PC-3 (cell line): ENCODE measurements around the gene MAP3K5. TPM values are rescaled to one million over a fixed set of nuclear protein-coding genes. Genes with fewer than 3 reads are reported as not detected.
A peak's percentile ranks its signal among the peaks of the same experiment; 100 is the strongest.

ENCODE experiments used
- ATAC-seq: fragments of 200-7000 bp; cut with Tn5 transposase; 2 replicates; pipeline ENCODE4 v1.9.1; 2020; ENCODE audit warnings: mild to moderate bottlenecking, moderate library complexity
- BruUV-seq: library from RNA; stranded (reverse); fragments of 400-500 nt; replicated peaks from 2 replicates; lab custom pipeline; 2021; lab: Mats Ljungman, UMichigan
- CTCF ChIA-PET: fragments of 300-600 bp; sonication (Branson Sonifier 250); formaldehyde crosslinking; loops from one replicate; lab custom pipeline; 2022; ENCODE audit warnings: antibody characterized with exemption; lab: Charles Lee
- POLR2A ChIA-PET: fragments of 300-600 bp; sonication (Branson Sonifier 250); formaldehyde crosslinking; loops from one replicate; lab custom pipeline; 2022; ENCODE audit warnings: antibody characterized with exemption; ENCODE audit not compliant: unreplicated experiment; lab: Charles Lee
- DNase-seq: peaks from one replicate; pipeline ENCODE4 v3.0.0-alpha.2; 2015
- H2AFZ ChIP-seq: fragments of 300-600 bp; sonication (generic); 2 replicates; pipeline ENCODE4 v1.6.0; 2016; ENCODE audit warnings: antibody characterized with exemption, low read length
- H3F3A ChIP-seq: fragments of 300-600 bp; sonication (generic); one replicate; pipeline ENCODE4 v1.6.0; 2017; ENCODE audit warnings: antibody characterized with exemption, low read length, control low read depth, mild to moderate bottlenecking; ENCODE audit not compliant: unreplicated experiment
- H3K27ac ChIP-seq: fragments of 300-600 bp; sonication (generic); 2 replicates; pipeline ENCODE4 v1.5.1; 2016; ENCODE audit warnings: mild to moderate bottlenecking, low read length
- H3K27me3 ChIP-seq: fragments of 300-600 bp; sonication (generic); 2 replicates; pipeline ENCODE4 v1.6.1; 2016; ENCODE audit warnings: low read length, mixed read lengths
- H3K36me3 ChIP-seq: fragments of 300-600 bp; sonication (generic); 2 replicates; pipeline ENCODE4 v1.6.1; 2016; ENCODE audit warnings: low read depth, mixed run types, low read length, mixed read lengths
- H3K4me1 ChIP-seq: fragments of 300-600 bp; sonication (generic); 2 replicates; pipeline ENCODE4 v1.5.1; 2016; ENCODE audit warnings: low read length; ENCODE audit not compliant: insufficient read depth
- H3K4me2 ChIP-seq: fragments of 300-600 bp; sonication (generic); 2 replicates; pipeline ENCODE4 v1.6.0; 2016; ENCODE audit warnings: low read length
- H3K4me3 ChIP-seq: fragments of 300-600 bp; sonication (generic); 2 replicates; pipeline ENCODE4 v1.5.1; 2016; ENCODE audit warnings: mild to moderate bottlenecking, low read length, mixed read lengths
- H3K79me2 ChIP-seq: fragments of 300-600 bp; sonication (generic); 2 replicates; pipeline ENCODE4 v1.6.1; 2017; ENCODE audit warnings: low read length, mixed read lengths
- H3K9ac ChIP-seq: fragments of 300-600 bp; sonication (generic); 2 replicates; pipeline ENCODE4 v1.6.0; 2016; ENCODE audit warnings: mild to moderate bottlenecking, low read length
- H3K9me2 ChIP-seq: fragments of 300-600 bp; sonication (generic); replicated peaks from 2 replicates; pipeline ENCODE4 v1.6.1; 2016; ENCODE audit warnings: mixed run types, low read length, mixed read lengths
- H3K9me3 ChIP-seq: fragments of 300-600 bp; sonication (generic); 2 replicates; pipeline ENCODE4 v1.6.1; 2016; ENCODE audit warnings: low read length, mixed read lengths
- H4K20me1 ChIP-seq: fragments of 300-600 bp; sonication (generic); 2 replicates; pipeline ENCODE4 v1.6.1; 2016; ENCODE audit warnings: low read length, mixed read lengths
- CTCF ChIP-seq: fragments of 300-600 bp; sonication (generic); conservative IDR thresholded peaks from 2 replicates; pipeline ENCODE4 v1.5.1; 2017; ENCODE audit warnings: antibody characterized with exemption, low read depth, mild to moderate bottlenecking, low read length
- EZH2 ChIP-seq: fragments of 300-600 bp; sonication (generic); IDR thresholded peaks from one replicate; pipeline ENCODE4 v1.6.1; 2017; ENCODE audit warnings: antibody characterized with exemption, mild to moderate bottlenecking, low read length; ENCODE audit not compliant: unreplicated experiment
- EZH2phosphoT487 ChIP-seq: fragments of 300-600 bp; sonication (generic); IDR thresholded peaks from 2 replicates; pipeline ENCODE4 v1.6.1; 2018; ENCODE audit warnings: mild to moderate bottlenecking, antibody characterized with exemption, low read length, borderline replicate concordance
- intact Hi-C: fragments of 100-400 bp; cut with micrococcal nuclease; formaldehyde crosslinking; loops from 2 replicates; pipeline ENCODE4 v1.9.0; 2023
- total RNA-seq: library from RNA; depleted of rRNA; stranded (reverse); fragments of >200 nt; gene quantifications from 2 replicates; pipeline ENCODE4 v1.2.3, GENCODE V29; 2014

Gene MAP3K5
- total RNA-seq, 1 experiment from 2014 or later, result 4.3 TPM

GRCh38 chr6:136787726-136788068 is 4.6 kb downstream of the MAP3K5 start:
- no peak for ATAC-seq
- no peak overlapping the region for H3K9ac ChIP-seq
- TF ChIP-seq EZH2, result no peak
- no peak for TF ChIP-seq CTCF
- peaks cover 26% of the 10 kb centered on the region for H3K4me1 ChIP-seq
- H3K4me3 ChIP-seq, result no peak overlapping the region
- peaks cover 46% of the 10 kb centered on the region for H3K79me2 ChIP-seq
- ChIA-PET CTCF (no interaction called here), POLR2A (no interaction called here)
- H3K4me2 ChIP-seq, result peak overlapping the region; percentile 50
- no peaks in the 10 kb centered on the region for H4K20me1 ChIP-seq
- H3K27me3 ChIP-seq, result no peaks in the 10 kb centered on the region
- no peaks in the 10 kb centered on the region for H3F3A ChIP-seq
- no peak overlapping the region for H2AFZ ChIP-seq
- no peaks in the 10 kb centered on the region for H3K9me3 ChIP-seq
- no peaks in the 10 kb centered on the region for H3K36me3 ChIP-seq
- intact Hi-C loops, result no loop called here
- no TSS peak for BruUV-seq
- H3K9me2 ChIP-seq, result no peaks in the 10 kb centered on the region
- H3K27ac ChIP-seq, result 0 out of 2 replicates have a peak overlapping the region, but pooled peaks have one; percentile 18
- no peak for DNase-seq

- Histone ChIP-seq H4K20me1 (no peaks in the 10 kb centered on the region), H3K9me3 (no peaks in the 10 kb centered on the region), H3K9me2 (no peaks in the 10 kb centered on the region), H3K4me2 (no peak overlapping the region), H3K9ac (no peak overlapping the region), H3K27ac (no peak overlapping the region), H3K27me3 (no peaks in the 10 kb centered on the region), H3K4me1 (peaks cover 35% of the 10 kb centered on the region), H3K36me3 (no peaks in the 10 kb centered on the region), H3K79me2 (peaks cover 46% of the 10 kb centered on the region), H3F3A (no peaks in the 10 kb centered on the region), H3K4me3 (no peak overlapping the region), H2AFZ (no peak overlapping the region)
- no TSS peak for BruUV-seq
- DNase-seq (no peak), ATAC-seq (no peak)
- ChIA-PET CTCF (no interaction called here), POLR2A (no interaction called here)
- no peak for TF ChIP-seq EZH2phosphoT487
- no peak for TF ChIP-seq CTCF
- TF ChIP-seq EZH2, result no peak
- intact Hi-C loops, result no loop called here
These were observed 5.6 kb downstream of the MAP3K5 start for GRCh38 chr6:136786658-136787057.

GRCh38 chr6:136784910-136785746 is 7.1 kb downstream of the MAP3K5 start:
- ATAC-seq (no peak), DNase-seq (no peak)
- Histone ChIP-seq H3K4me1 (peaks cover 29% of the 10 kb centered on the region), H3K27me3 (no peaks in the 10 kb centered on the region), H2AFZ (no peak overlapping the region), H3K79me2 (peaks cover 36% of the 10 kb centered on the region), H4K20me1 (no peaks in the 10 kb centered on the region), H3K27ac (no peak overlapping the region), H3K36me3 (no peaks in the 10 kb centered on the region), H3F3A (no peaks in the 10 kb centered on the region), H3K4me3 (no peak overlapping the region), H3K9ac (no peak overlapping the region), H3K9me3 (no peaks in the 10 kb centered on the region), H3K4me2 (no peak overlapping the region), H3K9me2 (no peaks in the 10 kb centered on the region)
- no TSS peak for BruUV-seq
- intact Hi-C loops, result no loop called here
- ChIA-PET CTCF (no interaction called here), POLR2A (no interaction called here)
- TF ChIP-seq EZH2phosphoT487, result no peak
- TF ChIP-seq CTCF, result no peak
- no peak for TF ChIP-seq EZH2
